Measurements from ENCODE around the gene CTBP1.
A peak's percentile ranks its signal among the peaks of the same experiment; 100 is the strongest.

CTBP1 gene

GRCh38 chr4:1222036-1222789 is 26.7 kb downstream of the CTBP1 start:
- DNase-seq: no peak

GRCh38 chr4:1221155-1221870 is 27.6 kb downstream of the CTBP1 start:
- no peak for DNase-seq

- no peak for DNase-seq
Measured at GRCh38 chr4:1220566-1220965, 28.4 kb downstream of the CTBP1 start.

GRCh38 chr4:1219566-1219950 is 29.4 kb downstream of the CTBP1 start:
- no peak for DNase-seq

- no peak for DNase-seq
Measured at GRCh38 chr4:1218634-1219565, 30.0 kb downstream of the CTBP1 start.

GRCh38 chr4:1217366-1217765 is 31.6 kb downstream of the CTBP1 start:
- no peak for DNase-seq

- DNase-seq: peak; percentile 28
Measured at GRCh38 chr4:1216869-1217294, 32.0 kb downstream of the CTBP1 start.

- DNase-seq: no peak
Measured at GRCh38 chr4:1216076-1216614, 32.8 kb downstream of the CTBP1 start.

- no peak for DNase-seq
Measured at GRCh38 chr4:1215141-1216075, 33.5 kb downstream of the CTBP1 start.

GRCh38 chr4:1214101-1215095 is 34.5 kb downstream of the CTBP1 start:
- no peak for DNase-seq

- DNase-seq: no peak
Measured at GRCh38 chr4:1213336-1213995, 35.5 kb downstream of the CTBP1 start.

- no peak for DNase-seq
Measured at GRCh38 chr4:1212546-1213335, 36.2 kb downstream of the CTBP1 start.

- no peak for DNase-seq
Measured at GRCh38 chr4:1211891-1212545, 36.9 kb downstream of the CTBP1 start.

- DNase-seq: no peak
Measured at GRCh38 chr4:1211371-1211770, 37.6 kb downstream of the CTBP1 start.

- DNase-seq: no peak
Measured at GRCh38 chr4:1210971-1211370, 38.0 kb downstream of the CTBP1 start.

- DNase-seq: no peak
Measured at GRCh38 chr4:1210241-1210841, 38.6 kb downstream of the CTBP1 start.

- no peak for DNase-seq
Measured at GRCh38 chr4:1209821-1210220, 39.1 kb downstream of the CTBP1 start.

All from effector CD8-positive, alpha-beta T cell (primary cell).